H9 (cell line): ENCODE measurements around the gene IPO13. TPM values are rescaled to one million over a fixed set of nuclear protein-coding genes. Genes with fewer than 3 reads are reported as not detected.

Experiments used
- DNase-seq: peaks from one replicate; pipeline ENCODE4 v3.0.0-alpha.2; 2017
- H2AFZ ChIP-seq: one replicate; pipeline ENCODE4 v1.6.1; 2013; ENCODE audit warnings: mild to moderate bottlenecking, low read length, control low read depth, moderate library complexity
- H2AK5ac ChIP-seq: 2 replicates; pipeline ENCODE4 v1.6.1; 2013; ENCODE audit warnings: low read length, control low read depth, mixed read lengths; ENCODE audit not compliant: insufficient read length
- H2BK120ac ChIP-seq: one replicate; pipeline ENCODE4 v1.6.1; 2013; ENCODE audit warnings: low read depth, mild to moderate bottlenecking, low read length, control low read depth, inconsistent platforms; ENCODE audit not compliant: poor library complexity, severe bottlenecking
- H2BK12ac ChIP-seq: 2 replicates; pipeline ENCODE4 v1.6.1; 2013; ENCODE audit warnings: low read length, control low read depth, mixed read lengths, low read depth; ENCODE audit not compliant: insufficient read length
- H2BK15ac ChIP-seq: 2 replicates; pipeline ENCODE4 v1.6.1; 2013; ENCODE audit warnings: low read depth, low read length, control low read depth
- H2BK20ac ChIP-seq: one replicate; pipeline ENCODE4 v1.6.1; 2013; ENCODE audit warnings: low read depth, mild to moderate bottlenecking, low read length, control low read depth, inconsistent platforms; ENCODE audit not compliant: poor library complexity, severe bottlenecking
- H2BK5ac ChIP-seq: 2 replicates; pipeline ENCODE4 v1.6.1; 2013; ENCODE audit warnings: low read length, control low read depth, mixed read lengths; ENCODE audit not compliant: insufficient read length
- H3K14ac ChIP-seq: 2 replicates; pipeline ENCODE4 v1.6.1; 2013; ENCODE audit warnings: low read length, control low read depth; ENCODE audit not compliant: insufficient read depth
- H3K18ac ChIP-seq: 2 replicates; pipeline ENCODE4 v1.6.1; 2013; ENCODE audit warnings: low read depth, mild to moderate bottlenecking, mixed read lengths, low read length, control low read depth; ENCODE audit not compliant: insufficient read length
- H3K23ac ChIP-seq: 2 replicates; pipeline ENCODE4 v1.6.1; 2013; ENCODE audit warnings: low read length, control low read depth, mixed read lengths, low read depth; ENCODE audit not compliant: insufficient read length
- H3K23me2 ChIP-seq: 2 replicates; pipeline ENCODE4 v1.6.1; 2013; ENCODE audit warnings: low read depth, mild to moderate bottlenecking, mixed read lengths, low read length, control low read depth; ENCODE audit not compliant: insufficient read length, poor library complexity, severe bottlenecking
- H3K27ac ChIP-seq: 2 replicates; pipeline ENCODE4 v1.5.1; 2013; ENCODE audit warnings: low read length, control low read depth, mixed read lengths, low read depth; ENCODE audit not compliant: insufficient read length
- H3K27me3 ChIP-seq: 2 replicates; pipeline ENCODE4 v1.6.1; 2013; ENCODE audit warnings: low read length, control low read depth, inconsistent platforms; ENCODE audit not compliant: insufficient read depth
- H3K4ac ChIP-seq: 2 replicates; pipeline ENCODE4 v1.6.1; 2013; ENCODE audit warnings: low read depth, mild to moderate bottlenecking, control low read depth, inconsistent platforms, low read length, moderate library complexity
- H3K4me1 ChIP-seq: 2 replicates; pipeline ENCODE4 v1.6.1; 2013; ENCODE audit warnings: low read length, control low read depth, inconsistent platforms; ENCODE audit not compliant: insufficient read depth
- H3K4me2 ChIP-seq: 2 replicates; pipeline ENCODE4 v1.6.1; 2013; ENCODE audit warnings: low read length, control low read depth, mixed read lengths; ENCODE audit not compliant: insufficient read length, insufficient read depth
- H3K56ac ChIP-seq: 2 replicates; pipeline ENCODE4 v1.6.1; 2013; ENCODE audit warnings: low read depth, mild to moderate bottlenecking, mixed read lengths, low read length, control low read depth; ENCODE audit not compliant: insufficient read length
- H3K79me1 ChIP-seq: 2 replicates; pipeline ENCODE4 v1.6.1; 2013; ENCODE audit warnings: low read depth, mild to moderate bottlenecking, moderate library complexity, low read length, control low read depth, inconsistent platforms; ENCODE audit not compliant: insufficient read depth, poor library complexity, severe bottlenecking
- H3K79me2 ChIP-seq: 2 replicates; pipeline ENCODE4 v1.6.1; 2013; ENCODE audit warnings: low read length, control low read depth, inconsistent platforms; ENCODE audit not compliant: insufficient read depth
- H3K9ac ChIP-seq: 2 replicates; pipeline ENCODE4 v1.6.1; 2013; ENCODE audit warnings: low read length, control low read depth, mixed read lengths; ENCODE audit not compliant: insufficient read length; ENCODE audit errors: extremely low read depth
- H3K9me3 ChIP-seq: one replicate; pipeline ENCODE4 v1.6.1; 2013; ENCODE audit warnings: low read depth, low read length, inconsistent platforms; ENCODE audit not compliant: control insufficient read depth
- H3T11ph ChIP-seq: one replicate; pipeline ENCODE4 v1.6.1; 2013; ENCODE audit warnings: mild to moderate bottlenecking, low read length, control low read depth, inconsistent platforms
- H4K20me1 ChIP-seq: one replicate; pipeline ENCODE4 v1.6.1; 2013; ENCODE audit not compliant: control insufficient read depth, insufficient read length, insufficient read depth
- H4K5ac ChIP-seq: 2 replicates; pipeline ENCODE4 v1.6.1; 2013; ENCODE audit warnings: low read depth, mild to moderate bottlenecking, mixed read lengths, low read length, control low read depth; ENCODE audit not compliant: insufficient read length
- H4K8ac ChIP-seq: replicated peaks from 2 replicates; pipeline ENCODE4 v1.6.1; 2013; ENCODE audit warnings: low read length, control low read depth, mixed read lengths, low read depth; ENCODE audit not compliant: insufficient read length
- H4K91ac ChIP-seq: 2 replicates; pipeline ENCODE4 v1.6.1; 2013; ENCODE audit warnings: low read depth, mild to moderate bottlenecking, moderate library complexity, mixed read lengths, low read length, control low read depth; ENCODE audit not compliant: insufficient read length
- H3K27ac Mint-ChIP-seq, 3 experiments: 2 replicates in 2 of 3; 3 replicates in 1 of 3; pipeline ENCODE4 v1.8.0; 2020 to 2021; ENCODE audit warnings: mixed read lengths in 3 of 3, mild to moderate bottlenecking in 1 of 3, moderate library complexity in 1 of 3
- H3K27me3 Mint-ChIP-seq: 2 replicates; pipeline ENCODE4 v1.8.0; 2021; ENCODE audit warnings: low read depth, mild to moderate bottlenecking, moderate library complexity, mixed read lengths
- H3K36me3 Mint-ChIP-seq, 3 experiments: 2 replicates in 2 of 3; 3 replicates in 1 of 3; pipeline ENCODE4 v1.8.0; 2020 to 2021; ENCODE audit warnings: low read depth in 3 of 3, mixed read lengths in 3 of 3; ENCODE audit not compliant: insufficient read depth in 1 of 3
- H3K4me1 Mint-ChIP-seq, 2 experiments: 2 replicates each; pipeline ENCODE4 v1.8.0; 2020; ENCODE audit warnings: mixed read lengths in 2 of 2
- H3K4me3 Mint-ChIP-seq, 2 experiments: 2 replicates in 1 of 2; 3 replicates in 1 of 2; pipeline ENCODE4 v1.8.0; 2020 to 2021; ENCODE audit warnings: mild to moderate bottlenecking in 2 of 2, mixed read lengths in 2 of 2, moderate library complexity in 1 of 2
- H3K9me3 Mint-ChIP-seq, 2 experiments: 2 replicates in 1 of 2; 3 replicates in 1 of 2; pipeline ENCODE4 v1.8.0; 2020; ENCODE audit warnings: mild to moderate bottlenecking in 2 of 2, mixed read lengths in 2 of 2, moderate library complexity in 1 of 2
- WGBS: extraction: QIAGEN DNeasy Blood & Tissue Kit; methylation state at CpG from one replicate; pipeline ENCODE4 v1.1.7; 2013; ENCODE audit warnings: missing lambda C conversion rate, low lambda C conversion rate, mixed read lengths; ENCODE audit not compliant: insufficient read length; ENCODE audit errors: extremely low coverage; 5-methylcytosine and 5-hydroxymethylcytosine counted together
- total RNA-seq: library from RNA; stranded (reverse); gene quantifications from 2 replicates; pipeline ENCODE4 v1.2.1, GENCODE V29; 2021
- TF ChIP-seq, protein P1 (sequence below): fragments of 200-600 bp; sonication (generic); conservative IDR thresholded peaks from 3 replicates; pipeline ENCODE4 v1.8.0; 2021; ENCODE audit warnings: antibody characterized with exemption, mild to moderate bottlenecking

Gene IPO13
- total RNA-seq, 1 experiment from 2014 or later: 24.5 TPM

DNA sequence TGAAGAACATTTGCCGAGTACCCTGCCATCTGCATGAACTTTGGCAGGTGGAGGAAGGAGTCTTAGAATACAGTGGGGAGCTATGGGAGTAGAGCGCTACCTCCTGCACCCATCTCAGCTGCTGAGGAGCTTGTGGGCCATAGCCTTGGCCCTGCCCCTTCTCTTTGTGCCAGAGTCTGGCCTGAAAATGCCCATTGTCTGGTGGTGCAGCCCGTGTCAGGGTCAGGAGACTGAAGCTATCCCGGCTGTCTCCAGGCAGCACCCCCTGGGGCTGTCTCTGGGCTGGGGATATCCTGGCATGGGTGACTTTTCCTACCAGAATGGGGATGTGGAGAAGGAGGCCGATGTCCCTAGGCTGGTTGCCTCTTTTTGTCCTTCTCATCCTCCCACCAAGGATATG lies 7.3 kb downstream of the IPO13 start:
- Mint-ChIP-seq H3K27me3 (no peaks in the 10 kb centered on the region), H3K9me3 (no peaks in the 10 kb centered on the region), H3K27ac (no peak overlapping the region), H3K4me3 (no peak overlapping the region), H3K4me1 (peaks cover 5 to 10% of the 10 kb centered on the region in 2 experiments), H3K36me3 (peaks cover 0 to 28% (median 19%) of the 10 kb centered on the region in 3 experiments; a peak in 5 of 7 replicates)
- Histone ChIP-seq H4K8ac (no peak overlapping the region), H2BK20ac (no peak overlapping the region), H3K23ac (no peak overlapping the region), H3T11ph (no peak overlapping the region), H3K9me3 (no peaks in the 10 kb centered on the region), H3K18ac (no peak overlapping the region), H3K23me2 (no peaks in the 10 kb centered on the region), H3K27me3 (no peaks in the 10 kb centered on the region), H4K91ac (no peak overlapping the region), H3K27ac (no peak overlapping the region), H3K79me2 (no peaks in the 10 kb centered on the region), H3K4me2 (no peak overlapping the region), H3K56ac (no peak overlapping the region), H3K4me1 (no peaks in the 10 kb centered on the region), H4K20me1 (no peaks in the 10 kb centered on the region), H3K9ac (no peak overlapping the region), H2BK15ac (no peak overlapping the region), H4K5ac (no peak overlapping the region), H2BK120ac (no peak overlapping the region), H2AFZ (no peak overlapping the region), H2BK12ac (no peak overlapping the region), H3K79me1 (no peaks in the 10 kb centered on the region), H3K14ac (no peak overlapping the region), H3K4ac (no peak overlapping the region), H2AK5ac (no peak overlapping the region), H2BK5ac (no peak overlapping the region)
- whole genome bisulfite sequencing: no CpG with 5 or more reads among the region's 5 CpGs
- DNase-seq: no peak
- TF ChIP-seq, protein P1, sequence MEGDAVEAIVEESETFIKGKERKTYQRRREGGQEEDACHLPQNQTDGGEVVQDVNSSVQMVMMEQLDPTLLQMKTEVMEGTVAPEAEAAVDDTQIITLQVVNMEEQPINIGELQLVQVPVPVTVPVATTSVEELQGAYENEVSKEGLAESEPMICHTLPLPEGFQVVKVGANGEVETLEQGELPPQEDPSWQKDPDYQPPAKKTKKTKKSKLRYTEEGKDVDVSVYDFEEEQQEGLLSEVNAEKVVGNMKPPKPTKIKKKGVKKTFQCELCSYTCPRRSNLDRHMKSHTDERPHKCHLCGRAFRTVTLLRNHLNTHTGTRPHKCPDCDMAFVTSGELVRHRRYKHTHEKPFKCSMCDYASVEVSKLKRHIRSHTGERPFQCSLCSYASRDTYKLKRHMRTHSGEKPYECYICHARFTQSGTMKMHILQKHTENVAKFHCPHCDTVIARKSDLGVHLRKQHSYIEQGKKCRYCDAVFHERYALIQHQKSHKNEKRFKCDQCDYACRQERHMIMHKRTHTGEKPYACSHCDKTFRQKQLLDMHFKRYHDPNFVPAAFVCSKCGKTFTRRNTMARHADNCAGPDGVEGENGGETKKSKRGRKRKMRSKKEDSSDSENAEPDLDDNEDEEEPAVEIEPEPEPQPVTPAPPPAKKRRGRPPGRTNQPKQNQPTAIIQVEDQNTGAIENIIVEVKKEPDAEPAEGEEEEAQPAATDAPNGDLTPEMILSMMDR: no peak
